ENCODE measurements around the gene TOMM7.

DNA sequence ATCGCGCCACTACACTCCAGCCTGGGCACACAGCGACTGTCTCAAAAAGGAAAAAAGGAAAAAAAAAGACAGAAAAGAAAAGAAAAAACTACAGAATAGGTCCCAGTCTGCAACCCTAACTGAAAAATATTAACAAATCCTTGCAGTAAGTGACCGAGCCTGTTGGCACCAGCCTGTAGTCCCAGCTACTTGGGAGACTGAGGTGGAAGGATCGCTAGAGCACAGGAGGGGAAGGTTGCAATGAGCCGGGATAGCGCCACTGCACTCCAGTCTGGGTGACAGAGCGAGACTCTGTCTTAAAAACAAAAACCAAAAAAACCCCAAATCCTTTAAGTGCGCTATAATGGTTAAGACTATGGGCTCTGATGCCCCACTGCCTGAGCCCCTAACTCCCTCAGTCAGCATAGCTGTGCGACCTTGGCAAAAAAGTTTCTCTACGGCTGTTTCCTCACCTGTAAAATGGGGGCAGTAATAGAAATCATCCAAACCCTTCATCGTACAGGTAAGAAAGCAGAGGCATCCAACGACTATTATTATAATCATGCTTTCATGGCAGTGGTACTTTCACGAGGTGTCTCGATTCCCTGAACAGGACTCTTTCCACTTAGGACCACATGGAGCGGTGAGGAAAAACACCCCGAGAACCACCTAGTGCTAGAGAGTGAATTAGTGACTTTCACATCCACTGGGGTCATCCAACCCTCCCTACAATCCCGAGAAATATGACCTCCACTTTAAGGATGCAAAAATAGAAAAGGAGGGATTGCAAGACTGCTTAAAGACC, 755 bp downstream of the TOMM7 start:
- TF ChIP-seq EGR1 (IDR thresholded peaks at IDR 0.05; ENCODE audit: low read depth) (no peak), FOSL1 (IDR thresholded peaks at IDR 0.05; ENCODE audit: low read depth) (no peak), CTCF (IDR thresholded peaks at IDR 0.05 in 2 of 3, conservative IDR thresholded peaks at IDR 0.05 in 1 of 3; ENCODE audit: borderline replicate concordance in 1 of 3, insufficient read depth in 1 of 3, low read depth in 2 of 3, low read length in 2 of 3) (no peak), REST (IDR thresholded peaks at IDR 0.05; ENCODE audit: low read depth) (no peak), ZNF274 (IDR thresholded peaks at IDR 0.05; ENCODE audit: low read depth, low read length) (no peak), RAD21 (IDR thresholded peaks at IDR 0.05; ENCODE audit: low read depth) (no peak), EZH2 (IDR thresholded peaks at IDR 0.05) (no peak), POLR2A (IDR thresholded peaks at IDR 0.05; ENCODE audit: borderline replicate concordance, extremely low read depth, insufficient read depth, insufficient read length) (no peak), CEBPB (IDR thresholded peaks at IDR 0.05; ENCODE audit: low read depth) (no peak), YY1 (IDR thresholded peaks at IDR 0.05; ENCODE audit: extremely low read depth, insufficient replicate concordance, low read depth, low read length) (no peak), TCF7L2 (IDR thresholded peaks at IDR 0.05; ENCODE audit: borderline replicate concordance, extremely low read depth, insufficient read depth, insufficient read length) (no peak), POLR2AphosphoS5 (IDR thresholded peaks at IDR 0.05; ENCODE audit: low read depth, low read length) (no peak), ATF3 (IDR thresholded peaks at IDR 0.05) (no peak), EZH2phosphoT487 (IDR thresholded peaks at IDR 0.05; ENCODE audit: borderline replicate concordance) (no peak)
